Activated CD8-positive, alpha-beta T cell treated with anti-CD3 and anti-CD28 coated beads, Interleukin-2, amount 10 ng/mL, durations not matched to agents 7 days and 5 days (primary cell): ENCODE results near the gene TIGD7. TPM values are rescaled to one million over a fixed set of nuclear protein-coding genes. Genes with fewer than 3 reads are reported as not detected.

ENCODE experiments used
- ATAC-seq: fragments of 150-1000 bp; cut with Tn5 transposase; one replicate; pipeline ENCODE4 v1.10.0; 2021; ENCODE audit warnings: moderate library complexity
- CTCF ChIA-PET: fragments of 350-600 bp; sonication (Branson Sonifier 250); formaldehyde crosslinking; loops from one replicate; lab custom pipeline; 2021; ENCODE audit warnings: antibody characterized with exemption; lab: Charles Lee
- POLR2A ChIA-PET: fragments of 350-600 bp; sonication (Branson Sonifier 250); formaldehyde crosslinking; loops from one replicate; lab custom pipeline; 2021; ENCODE audit warnings: antibody characterized with exemption; lab: Charles Lee
- DNase-seq: peaks from one replicate; pipeline ENCODE4 v3.0.0-alpha.2; 2020
- H3K27ac Mint-ChIP-seq: one replicate; pipeline ENCODE4 v1.8.0; 2021; ENCODE audit warnings: mild to moderate bottlenecking, mixed read lengths
- H3K27me3 Mint-ChIP-seq: one replicate; pipeline ENCODE4 v1.8.0; 2021; ENCODE audit warnings: low read depth, mixed read lengths
- H3K36me3 Mint-ChIP-seq: one replicate; pipeline ENCODE4 v1.8.0; 2021; ENCODE audit warnings: low read depth, mixed read lengths
- H3K4me1 Mint-ChIP-seq: one replicate; pipeline ENCODE4 v1.8.0; 2021; ENCODE audit warnings: low read depth, mixed read lengths
- H3K4me3 Mint-ChIP-seq: one replicate; pipeline ENCODE4 v1.8.0; 2021; ENCODE audit warnings: mild to moderate bottlenecking, mixed read lengths
- H3K9me3 Mint-ChIP-seq: one replicate; pipeline ENCODE4 v1.8.0; 2022; ENCODE audit warnings: mixed read lengths; ENCODE audit not compliant: insufficient read depth
- total RNA-seq, 2 experiments: library from RNA; stranded (reverse); gene quantifications; one replicate each; pipeline ENCODE4 v1.2.3, GENCODE V29; 2021

TIGD7 gene
- total RNA-seq, 2 experiments from 2014 or later, result 4.5 to 5.6 TPM

DNA sequence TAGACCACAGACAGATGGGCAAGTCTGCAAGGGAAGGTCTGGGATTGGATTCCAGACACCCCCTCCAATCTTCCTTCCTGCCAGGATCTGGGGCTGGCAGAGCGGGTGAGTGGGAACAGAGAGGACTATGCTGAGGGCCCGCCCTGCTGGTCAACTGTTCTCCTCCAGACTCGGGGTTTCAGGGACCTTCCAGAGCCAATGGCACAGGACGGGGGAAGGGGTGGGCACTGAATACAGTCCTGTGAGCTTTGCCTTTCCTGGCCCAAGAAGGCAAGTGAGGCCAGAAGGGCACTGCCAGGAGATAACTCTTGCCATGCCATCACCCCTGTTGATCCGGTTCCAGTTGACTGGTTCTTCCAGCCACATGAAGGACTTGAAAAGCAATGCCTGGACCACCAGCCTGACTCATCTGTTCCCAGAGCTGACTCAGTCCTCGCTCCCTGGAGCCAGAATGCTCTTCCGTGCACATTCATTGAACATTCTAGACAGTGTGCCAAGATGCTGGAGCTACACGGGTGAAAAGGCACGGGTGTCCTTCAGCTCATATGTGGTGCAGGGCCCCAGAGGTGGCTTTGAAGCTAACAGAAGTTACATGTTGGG, 48.3 kb downstream of the TIGD7 start:
- CTCF ChIA-PET, result interaction anchor here (1.0 to 2.3 kb wide), 2 partner anchors 10 kb away, joined by 4 to 7 read pairs; no protein-coding TSS in a partner anchor

DNA sequence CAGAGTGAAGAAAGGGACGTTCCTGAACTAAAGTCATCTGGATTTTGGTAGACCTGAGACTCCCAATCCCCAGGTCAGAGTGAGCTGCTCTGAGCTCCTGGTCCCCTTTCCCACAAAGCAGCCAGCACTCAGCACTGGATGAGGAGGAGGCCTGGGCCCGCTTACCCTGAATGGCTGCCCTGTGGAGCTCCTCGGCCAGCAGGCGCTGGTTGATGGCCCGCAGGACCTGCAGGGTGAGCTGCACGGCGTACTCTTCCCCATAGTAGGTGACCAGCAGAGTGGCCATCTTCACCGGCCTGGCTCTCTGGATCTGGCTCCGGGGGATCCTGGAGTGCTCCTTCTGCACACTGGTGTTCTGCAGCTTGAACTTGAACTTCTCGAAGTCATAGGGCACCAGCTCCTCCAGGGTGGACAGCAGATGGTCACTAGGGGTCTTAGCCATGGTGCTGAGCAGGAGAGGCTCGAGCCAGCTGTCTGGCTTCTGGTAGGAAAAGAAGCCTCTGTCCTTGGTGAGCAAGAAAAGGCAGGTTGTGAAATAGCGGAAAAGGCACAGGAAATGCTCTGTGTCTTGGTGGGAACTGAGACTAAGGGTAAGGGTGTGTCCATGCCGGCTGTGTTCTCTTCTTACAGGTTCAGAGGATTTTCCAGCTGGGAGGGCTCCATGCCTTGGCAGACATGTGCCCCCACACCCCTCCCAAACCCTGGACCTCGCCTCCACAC, 48.9 kb downstream of the TIGD7 start, which contains the start of gene MEFV:
MEFV (minus strand) TSS at position 488 of the 720 bp plus-strand sequence; CDS start at position 442, 46 bp downstream.
- ChIA-PET POLR2A (no interaction called here), CTCF (interaction anchor here (0.6 to 2.3 kb wide), 3 partner anchors 9 to 1222 kb away, joined by 3 to 7 read pairs (median 3); no protein-coding TSS in a partner anchor)
- DNase-seq (no peak), ATAC-seq (no peak)
- H3K27me3 Mint-ChIP-seq, result peaks cover 5% of the 10 kb centered on the region
- H3K4me1 Mint-ChIP-seq, result no peaks in the 10 kb centered on the region
- no peaks in the 10 kb centered on the region for H3K36me3 Mint-ChIP-seq
- H3K9me3 Mint-ChIP-seq, result no peaks in the 10 kb centered on the region
- H3K27ac Mint-ChIP-seq, result no peak within 1 kb of the TSS
- no peak within 1 kb of the TSS for H3K4me3 Mint-ChIP-seq

More for the DNA sequence above, 48.3 kb downstream of the TIGD7 start:
- Mint-ChIP-seq H3K27me3 (peaks cover 5% of the 10 kb centered on the region), H3K4me3 (no peak overlapping the region), H3K27ac (no peak overlapping the region), H3K36me3 (peaks cover 3% of the 10 kb centered on the region), H3K4me1 (no peaks in the 10 kb centered on the region), H3K9me3 (no peaks in the 10 kb centered on the region)
- POLR2A ChIA-PET, result no interaction called here
- no peak for DNase-seq
- ATAC-seq, result no peak

DNA sequence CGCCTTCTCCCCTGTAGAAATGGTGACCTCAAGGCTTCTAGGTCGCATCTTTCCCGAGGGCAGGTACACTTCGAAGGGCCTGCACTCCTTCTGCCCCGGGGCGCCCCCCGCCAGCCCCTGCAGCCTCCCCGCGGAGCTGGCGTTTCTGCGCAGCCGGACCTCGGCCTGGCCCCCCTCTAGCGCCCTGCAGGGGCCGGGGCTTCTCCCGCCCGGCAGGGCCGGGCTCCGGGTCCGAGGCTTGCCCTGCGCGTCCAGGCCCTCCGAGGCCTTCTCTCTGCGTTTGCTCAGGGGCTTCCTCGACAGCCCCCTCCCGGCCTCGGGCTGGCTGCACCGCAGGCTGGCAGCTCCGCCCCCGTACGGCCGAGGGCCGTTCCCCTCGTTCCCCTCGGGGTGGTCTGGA, 50.9 kb downstream of the TIGD7 start:
- H3K4me3 Mint-ChIP-seq, result no peak overlapping the region
- no peaks in the 10 kb centered on the region for H3K36me3 Mint-ChIP-seq
- DNase-seq (no peak), ATAC-seq (no peak)
- H3K27me3 Mint-ChIP-seq, result peaks cover 5% of the 10 kb centered on the region
- H3K4me1 Mint-ChIP-seq, result no peaks in the 10 kb centered on the region
- no peak overlapping the region for H3K27ac Mint-ChIP-seq
- ChIA-PET POLR2A (interaction anchor here (0.8 to 1.7 kb wide), 2 partner anchors 9 to 129 kb away, joined by 3 to 7 read pairs; no protein-coding TSS in a partner anchor), CTCF (no interaction called here)
- H3K9me3 Mint-ChIP-seq, result no peaks in the 10 kb centered on the region

DNA sequence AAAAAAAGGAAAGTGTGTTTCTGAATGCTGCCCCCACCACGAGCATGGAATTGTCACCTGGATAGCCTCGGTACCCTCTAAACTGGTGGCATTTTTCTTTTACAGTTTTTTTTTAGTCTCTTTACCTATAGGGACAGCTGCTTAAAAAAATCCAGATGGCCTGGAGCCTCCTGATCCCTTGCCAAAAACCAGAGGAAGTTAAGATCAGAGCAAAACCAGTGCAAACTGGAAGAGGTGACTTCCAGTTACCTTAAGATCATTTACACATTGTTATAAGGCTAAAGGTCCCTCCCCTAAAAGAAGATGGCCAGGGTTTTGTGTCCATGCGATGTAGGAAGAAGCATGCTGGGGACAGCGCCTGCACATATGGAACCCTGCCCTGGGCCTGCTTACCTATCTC, 52.3 kb downstream of the TIGD7 start:
- ATAC-seq (no peak), DNase-seq (no peak)
- H3K4me1 Mint-ChIP-seq, result no peaks in the 10 kb centered on the region
- no peaks in the 10 kb centered on the region for H3K36me3 Mint-ChIP-seq
- no peak overlapping the region for H3K27ac Mint-ChIP-seq
- H3K9me3 Mint-ChIP-seq, result no peaks in the 10 kb centered on the region
- CTCF ChIA-PET, result no interaction called here
- POLR2A ChIA-PET, result interaction anchor here (0.6 to 1.7 kb wide), 6 partner anchors 11 to 1139 kb away, joined by 3 to 7 read pairs (median 4); partner anchors contain the start of genes ZNF174 and ZSCAN32
- H3K27me3 Mint-ChIP-seq, result peaks cover 2% of the 10 kb centered on the region
- no peak overlapping the region for H3K4me3 Mint-ChIP-seq

DNA sequence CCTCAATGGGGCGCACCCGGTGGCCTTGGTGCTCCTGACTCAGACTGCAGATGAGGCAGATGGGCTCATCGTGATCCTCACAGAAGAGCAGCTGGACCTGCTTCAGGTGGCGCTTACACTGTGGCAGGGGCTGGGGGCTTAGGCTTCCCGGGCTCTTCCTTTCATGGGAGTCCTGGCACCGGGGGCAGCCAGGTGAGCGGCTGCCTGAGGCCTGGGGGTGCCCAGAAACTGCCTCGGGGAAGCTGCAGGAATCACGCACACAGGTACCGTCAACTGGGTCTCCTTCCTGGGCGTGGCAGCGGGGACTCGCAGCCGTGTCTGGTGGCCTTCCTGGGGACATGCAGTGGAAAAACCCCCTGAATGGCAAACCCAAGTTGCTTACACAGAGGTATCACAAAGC, 55.8 kb downstream of the TIGD7 start:
- ChIA-PET CTCF (no interaction called here), POLR2A (interaction anchor here (0.5 to 1.5 kb wide), 2 partner anchors 15 to 31 kb away, joined by 4 to 5 read pairs; no protein-coding TSS in a partner anchor)
- ATAC-seq, result no peak

DNA sequence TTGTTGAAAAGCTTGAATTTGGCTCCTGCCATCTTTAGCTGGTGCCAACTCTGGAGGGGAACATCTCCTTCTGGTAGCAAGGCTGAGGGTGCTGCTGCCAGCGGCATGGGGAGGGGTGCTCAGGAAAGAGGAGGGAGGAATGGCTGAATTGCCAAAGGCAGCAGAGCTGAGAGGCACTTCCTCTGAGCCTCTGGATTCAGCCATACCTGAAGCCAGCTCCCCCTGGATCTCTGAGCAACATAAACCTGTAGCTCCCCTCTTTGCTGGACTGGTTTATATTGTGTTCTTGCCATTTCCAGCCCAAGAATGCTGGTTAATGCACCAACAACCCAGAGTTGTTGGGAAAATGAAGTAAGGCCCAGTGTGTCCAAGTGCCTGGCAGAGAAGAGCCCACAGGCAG, 56.2 kb downstream of the TIGD7 start:
- ChIA-PET POLR2A (interaction anchor here (1.5 kb wide), 1 partner anchor 16 kb away, joined by 4 read pairs; no protein-coding TSS in a partner anchor), CTCF (no interaction called here)
- no peaks in the 10 kb centered on the region for H3K27me3 Mint-ChIP-seq
- H3K4me1 Mint-ChIP-seq, result peaks cover 2% of the 10 kb centered on the region
- no peaks in the 10 kb centered on the region for H3K36me3 Mint-ChIP-seq
- no peaks in the 10 kb centered on the region for H3K9me3 Mint-ChIP-seq
- DNase-seq, result no peak
- H3K4me3 Mint-ChIP-seq, result no peak overlapping the region
- ATAC-seq, result no peak
- H3K27ac Mint-ChIP-seq, result no peak overlapping the region

More for the DNA sequence above, 55.8 kb downstream of the TIGD7 start:
- Mint-ChIP-seq H3K27me3 (no peaks in the 10 kb centered on the region), H3K4me1 (peaks cover 2% of the 10 kb centered on the region), H3K27ac (no peak overlapping the region), H3K4me3 (no peak overlapping the region), H3K36me3 (no peaks in the 10 kb centered on the region), H3K9me3 (no peaks in the 10 kb centered on the region)
- DNase-seq, result no peak

Other genes with a start within 250 kb of the TIGD7 start
- 1,000 to 10,000 TPM; 1,836 to 1,884 TPM for gene IL32, start 239.8 kb downstream of the TIGD7 start, total RNA-seq
- under 1 TPM; 0.23 to 0.26 TPM for gene ZSCAN10, start 206.1 kb downstream of the TIGD7 start, total RNA-seq
- gene ZNF205, start 192.8 kb downstream of the TIGD7 start, total RNA-seq, result not detected
- gene ZNF213, start 170.4 kb downstream of the TIGD7 start, total RNA-seq, result 10 to 100 TPM; 10.8 to 12.1 TPM
- gene OR1F1, start 117.2 kb downstream of the TIGD7 start, total RNA-seq, result not detected
- 10 to 100 TPM; 13.7 to 18.4 TPM for gene ZNF200, start 70.3 kb downstream of the TIGD7 start, total RNA-seq
- under 1 TPM; 0.13 to 0.21 TPM for gene MEFV, start 48.8 kb downstream of the TIGD7 start, total RNA-seq
- gene ZNF263, start 21.9 kb downstream of the TIGD7 start, total RNA-seq, result 10 to 100 TPM; 24.3 to 25.0 TPM
- gene ZNF75A, start 67 bp upstream of the TIGD7 start, total RNA-seq, result 10 to 100 TPM; 38.6 to 40.0 TPM
- not detected for gene OR2C1, start 50.5 kb upstream of the TIGD7 start, total RNA-seq
- 10 to 100 TPM; 15.9 to 19.0 TPM for gene ZSCAN32, start 95.6 kb upstream of the TIGD7 start, total RNA-seq
- 10 to 100 TPM; 10.4 to 12.3 TPM for gene ZNF174, start 95.8 kb upstream of the TIGD7 start, total RNA-seq
- 1 to 10 TPM; 2.4 to 2.7 TPM for gene ZNF597, start 138.1 kb upstream of the TIGD7 start, total RNA-seq
- gene NAA60, start 138.2 kb upstream of the TIGD7 start, total RNA-seq, result 10 to 100 TPM; 46.3 to 49.0 TPM
- not detected for gene C16orf90, start 190.1 kb upstream of the TIGD7 start, total RNA-seq
- 10 to 100 TPM; 15.4 to 16.1 TPM for gene CLUAP1, start 195.6 kb upstream of the TIGD7 start, total RNA-seq